Endometrial microvascular endothelial cells (primary cell): Measurements from ENCODE around the gene LOXL1. TPM values are rescaled to one million over a fixed set of nuclear protein-coding genes. Genes with fewer than 3 reads are reported as not detected.
"Not testable (repeated sequence)": the region's sequence is repeated elsewhere in the genome, so short reads cannot be mapped to it uniquely, and the experiment has no call there.

Experiments used
- in situ Hi-C: cut with HindIII; loops from 2 replicates; pipeline ENCODE4 v1.10.0; 2017; ENCODE audit warnings: low sequenced_read_pairs, low pct_unique_long_range_greater_than_20kb; ENCODE audit errors: inconsistent ontology term
- total RNA-seq: library from RNA; depleted of rRNA; stranded (reverse); fragments of >200 nt; gene quantifications from one replicate; pipeline ENCODE4 v1.2.3, GENCODE V29; 2015; ENCODE audit errors: inconsistent ontology term

The LOXL1 gene
- total RNA-seq, 1 donor from 2014 or later: 0.46 TPM

- in situ Hi-C loops: no loop called here
Measured at GRCh38 chr15:73934281-73934680, 8.0 kb downstream of the LOXL1 start.

GRCh38 chr15:73935547-73935946 lies 9.3 kb downstream of the LOXL1 start:
- in situ Hi-C loops: no loop called here

GRCh38 chr15:73936181-73936580 lies 9.9 kb downstream of the LOXL1 start:
- in situ Hi-C loops: no loop called here

- in situ Hi-C loops: no loop called here
Measured at GRCh38 chr15:73936588-73937290, 10.5 kb downstream of the LOXL1 start.

- in situ Hi-C loops: no loop called here
Measured at GRCh38 chr15:73937296-73937695, 11.0 kb downstream of the LOXL1 start.

- in situ Hi-C loops: no loop called here
Measured at GRCh38 chr15:73937726-73938125, 11.5 kb downstream of the LOXL1 start.

GRCh38 chr15:73938516-73938915 lies 12.3 kb downstream of the LOXL1 start:
- in situ Hi-C loops: not testable (repeated sequence)

GRCh38 chr15:73939138-73939537 lies 12.9 kb downstream of the LOXL1 start:
- in situ Hi-C loops: no loop called here

GRCh38 chr15:73940061-73940981 lies 14.1 kb downstream of the LOXL1 start:
- in situ Hi-C loops: no loop called here

GRCh38 chr15:73941044-73941443 lies 14.8 kb downstream of the LOXL1 start:
- in situ Hi-C loops: no loop called here

- in situ Hi-C loops: no loop called here
Measured at GRCh38 chr15:73941449-73941848, 15.2 kb downstream of the LOXL1 start.

GRCh38 chr15:73941871-73942635 lies 15.8 kb downstream of the LOXL1 start:
- in situ Hi-C loops: no loop called here

- in situ Hi-C loops: no loop called here
Measured at GRCh38 chr15:73942751-73943270, 16.5 kb downstream of the LOXL1 start.

- in situ Hi-C loops: no loop called here
Measured at GRCh38 chr15:73944161-73945129, 18.2 kb downstream of the LOXL1 start.

GRCh38 chr15:73945130-73945508 lies 18.9 kb downstream of the LOXL1 start:
- in situ Hi-C loops: no loop called here

GRCh38 chr15:73946046-73946721 lies 19.9 kb downstream of the LOXL1 start:
- in situ Hi-C loops: no loop called here

GRCh38 chr15:73946795-73947370 lies 20.6 kb downstream of the LOXL1 start:
- in situ Hi-C loops: no loop called here
